HCT116 (cell line): Measurements from ENCODE around the gene LBR. TPM values are rescaled to one million over a fixed set of nuclear protein-coding genes. Genes with fewer than 3 reads are reported as not detected.
"Not testable (repeated sequence)": the region's sequence is repeated elsewhere in the genome, so short reads cannot be mapped to it uniquely, and the experiment has no call there.

Source experiments
- ATAC-seq: fragments of 200-7000 bp; cut with Tn5 transposase; 2 replicates; pipeline ENCODE4 v1.9.1; 2020; ENCODE audit warnings: mild to moderate bottlenecking, moderate library complexity
- BruUV-seq: library from RNA; stranded (reverse); fragments of 400-500 nt; replicated peaks from 2 replicates; lab custom pipeline; 2021; lab: Mats Ljungman, UMichigan
- CTCF ChIA-PET: fragments of 300-600 bp; sonication (Branson Sonifier 250); formaldehyde crosslinking; loops from one replicate; lab custom pipeline; 2021; ENCODE audit warnings: antibody characterized with exemption; lab: Charles Lee
- POLR2A ChIA-PET: fragments of 300-600, 350-600 bp; sonication (Branson Sonifier 250); formaldehyde crosslinking; loops from one replicate; lab custom pipeline; 2021; ENCODE audit warnings: antibody characterized with exemption; lab: Charles Lee
- RAD21 ChIA-PET, 2 experiments: fragments of 300-600 bp; sonication (Branson Sonifier 250); formaldehyde crosslinking; loops; one replicate each; lab custom pipeline; 2023; ENCODE audit warnings: low total read pairs in 2 of 2; ENCODE audit not compliant: uncharacterized antibody in 2 of 2, unreplicated experiment in 2 of 2, low non-redundant PET in 1 of 2; lab: Charles Lee
- DNase-seq: peaks from one replicate; pipeline ENCODE4 v3.0.0-alpha.2; 2010; ENCODE audit warnings: low read depth, low spot score
- H2AFZ ChIP-seq: fragments of 200-600 bp; shearing (Covaris generic), sonication (generic); 2 replicates; pipeline ENCODE4 v1.6.1; 2017; ENCODE audit warnings: low read depth, mixed run types, mixed read lengths, antibody characterized with exemption, low read length; ENCODE audit not compliant: poor library complexity, severe bottlenecking
- H3K27ac ChIP-seq: 2 replicates; pipeline ENCODE4 v1.5.1; 2012; ENCODE audit warnings: low read depth, low read length
- H3K27me3 ChIP-seq: fragments of 200-600 bp; sonication (generic); 2 replicates; pipeline ENCODE4 v1.6.1; 2016; ENCODE audit warnings: mixed run types, low read length, mixed read lengths; ENCODE audit not compliant: insufficient read depth
- H3K36me3 ChIP-seq, 2 experiments: fragments of 200-500 bp in 1 of 2; fragments of 200-600 bp in 1 of 2; sonication (Bioruptor generic) in 1 of 2; sonication (generic) in 1 of 2; 2 replicates each; pipeline versions ENCODE4 v1.5.1 to v1.6.1; 2014 to 2016; ENCODE audit warnings: low read length in 2 of 2, inconsistent platforms in 1 of 2, mixed read lengths in 1 of 2, mixed run types in 1 of 2; ENCODE audit not compliant: insufficient read depth in 2 of 2, control insufficient read depth in 1 of 2
- H3K4me1 ChIP-seq, 2 experiments: fragments of 200-600 bp in 1 of 2; sonication (generic) in 1 of 2; 2 replicates each; pipeline versions ENCODE4 v1.5.1 to v1.6.1; 2012 to 2017; ENCODE audit warnings: low read length in 2 of 2, inconsistent platforms in 1 of 2, mild to moderate bottlenecking in 1 of 2, mixed read lengths in 1 of 2, mixed run types in 1 of 2, moderate library complexity in 1 of 2; ENCODE audit not compliant: insufficient read depth in 2 of 2, control insufficient read depth in 1 of 2
- H3K4me2 ChIP-seq: fragments of 200-600 bp; sonication (generic); 2 replicates; pipeline ENCODE4 v1.6.1; 2017; ENCODE audit warnings: mixed run types, low read length, mixed read lengths
- H3K4me3 ChIP-seq, 2 experiments: fragments of 200-600 bp in 1 of 2; sonication (generic) in 1 of 2; replicated peaks in 1 of 2; 2 replicates each; pipeline ENCODE4 v1.5.1; 2011 to 2016; ENCODE audit warnings: low read length in 2 of 2, control low read depth in 1 of 2, low read depth in 1 of 2, mild to moderate bottlenecking in 1 of 2, mixed read lengths in 1 of 2, mixed run types in 1 of 2
- H3K79me2 ChIP-seq: fragments of 200-600 bp; sonication (generic); 2 replicates; pipeline ENCODE4 v1.6.1; 2017; ENCODE audit warnings: mild to moderate bottlenecking, mixed run types, low read length, moderate library complexity, mixed read lengths; ENCODE audit not compliant: insufficient read depth
- H3K9ac ChIP-seq: fragments of 200-600 bp; sonication (generic); 2 replicates; pipeline ENCODE4 v1.6.1; 2016; ENCODE audit warnings: low read length, mixed read lengths
- H3K9me2 ChIP-seq: fragments of 200-600 bp; sonication (generic), shearing (Covaris generic); 2 replicates; pipeline ENCODE4 v1.6.1; 2017; ENCODE audit warnings: mixed run types, mild to moderate bottlenecking, moderate library complexity; ENCODE audit not compliant: insufficient read depth
- H3K9me3 ChIP-seq, 2 experiments: fragments of 200-500 bp in 1 of 2; fragments of 200-600 bp in 1 of 2; sonication (Bioruptor generic) in 1 of 2; sonication (generic) in 1 of 2; 2 replicates each; pipeline ENCODE4 v1.6.1; 2014 to 2017; ENCODE audit warnings: low read length in 2 of 2, mixed read lengths in 2 of 2, inconsistent platforms in 1 of 2, low read depth in 1 of 2, mild to moderate bottlenecking in 1 of 2, mixed run types in 1 of 2, moderate library complexity in 1 of 2; ENCODE audit not compliant: control insufficient read depth in 1 of 2, insufficient read depth in 1 of 2
- H4K20me1 ChIP-seq: fragments of 200-600 bp; sonication (generic), shearing (Covaris generic); 2 replicates; pipeline ENCODE4 v1.6.1; 2017; ENCODE audit warnings: mixed run types, mild to moderate bottlenecking, moderate library complexity; ENCODE audit not compliant: insufficient read depth
- EGR1 ChIP-seq: IDR thresholded peaks from 2 replicates; pipeline ENCODE4 v1.6.1; 2012; ENCODE audit warnings: low read depth
- ELF1 ChIP-seq: IDR thresholded peaks from 2 replicates; pipeline ENCODE4 v1.6.1; 2012; ENCODE audit warnings: low read depth, borderline replicate concordance
- FOSL1 ChIP-seq: IDR thresholded peaks from 2 replicates; pipeline ENCODE4 v1.6.1; 2012; ENCODE audit warnings: low read depth
- POLR2A ChIP-seq: IDR thresholded peaks from 2 replicates; pipeline ENCODE4 v1.7.0; 2011; ENCODE audit warnings: borderline replicate concordance; ENCODE audit not compliant: insufficient read depth, insufficient read length; ENCODE audit errors: extremely low read depth
- RAD21 ChIP-seq: IDR thresholded peaks from 2 replicates; pipeline ENCODE4 v1.6.1; 2012; ENCODE audit warnings: low read depth, mild to moderate bottlenecking
- SP1 ChIP-seq: IDR thresholded peaks from 2 replicates; pipeline ENCODE4 v1.6.1; 2012; ENCODE audit warnings: low read depth
- ZNF274 ChIP-seq: fragments of 200-500 bp; sonication (Bioruptor generic); IDR thresholded peaks from 2 replicates; pipeline ENCODE4 v1.6.1; 2014; ENCODE audit warnings: mild to moderate bottlenecking, low read depth, low read length, inconsistent platforms
- intact Hi-C: fragments of 100-400 bp; cut with micrococcal nuclease; formaldehyde crosslinking; loops from 2 replicates; pipeline ENCODE4 v1.10.0; 2022
- total RNA-seq: library from RNA; stranded (reverse); gene quantifications from one replicate; pipeline ENCODE4 v1.2.1, GENCODE V29; 2021; ENCODE audit not compliant: unreplicated experiment
- TF ChIP-seq, protein P1 (sequence below): IDR thresholded peaks from 2 replicates; pipeline ENCODE4 v1.6.1; 2011; ENCODE audit warnings: mild to moderate bottlenecking, low read length, moderate library complexity; ENCODE audit not compliant: insufficient replicate concordance; ENCODE audit errors: extremely low read depth

The LBR gene
- total RNA-seq, 1 experiment from 2014 or later: 97.4 TPM

DNA sequence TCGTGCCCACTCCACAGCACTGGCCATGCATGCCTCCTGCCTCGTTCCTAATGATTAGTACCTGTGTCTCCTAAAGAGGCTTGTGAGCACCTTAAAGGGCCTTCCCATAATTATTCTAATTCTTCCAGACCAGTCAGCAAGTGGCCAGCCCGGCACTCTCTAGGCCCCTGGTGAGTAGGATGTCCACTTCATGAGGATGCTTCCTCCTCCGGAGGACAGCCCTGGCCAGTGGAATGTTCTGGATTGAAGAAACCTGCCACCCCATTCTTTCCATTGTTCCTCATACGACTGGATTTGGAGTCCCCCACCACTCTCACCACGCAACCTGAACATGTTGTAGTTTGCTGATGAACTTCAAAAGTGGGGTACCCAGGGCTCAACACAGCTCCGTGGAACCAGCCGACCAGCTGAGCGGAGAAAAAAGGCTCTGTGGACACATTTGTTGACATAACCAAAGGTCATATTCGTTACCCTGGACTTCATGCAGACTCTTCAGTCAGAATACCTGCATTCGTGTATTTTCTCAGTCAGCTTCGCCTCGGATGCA lies 46.7 kb upstream of the LBR start:
- peak overlapping the region; percentile 63 for H2AFZ ChIP-seq
- ChIA-PET CTCF (interaction anchor here (0.6 to 1.9 kb wide), 26 partner anchors 9 to 590 kb away, joined by 3 to 9 read pairs (median 5); partner anchors contain the start of genes EPHX1, SRP9 and TMEM63A), POLR2A (interaction anchor here (0.7 kb wide), 1 partner anchor 303 kb away, joined by 3 read pairs; the partner anchor contains the start of gene SRP9), RAD21 (interaction anchor here (0.8 to 1.2 kb wide), 6 partner anchors 13 to 500 kb away, joined by 3 to 4 read pairs (median 4); partner anchors contain the start of gene SRP9 (in 1 of the 2))
- H3K79me2 ChIP-seq: no peaks in the 10 kb centered on the region
- ATAC-seq: 0 out of 2 replicates have a peak, but pooled peaks have one; percentile 1
- no peaks in the 10 kb centered on the region for H3K36me3 ChIP-seq
- TF ChIP-seq EGR1: no peak
- TF ChIP-seq, protein P1, sequence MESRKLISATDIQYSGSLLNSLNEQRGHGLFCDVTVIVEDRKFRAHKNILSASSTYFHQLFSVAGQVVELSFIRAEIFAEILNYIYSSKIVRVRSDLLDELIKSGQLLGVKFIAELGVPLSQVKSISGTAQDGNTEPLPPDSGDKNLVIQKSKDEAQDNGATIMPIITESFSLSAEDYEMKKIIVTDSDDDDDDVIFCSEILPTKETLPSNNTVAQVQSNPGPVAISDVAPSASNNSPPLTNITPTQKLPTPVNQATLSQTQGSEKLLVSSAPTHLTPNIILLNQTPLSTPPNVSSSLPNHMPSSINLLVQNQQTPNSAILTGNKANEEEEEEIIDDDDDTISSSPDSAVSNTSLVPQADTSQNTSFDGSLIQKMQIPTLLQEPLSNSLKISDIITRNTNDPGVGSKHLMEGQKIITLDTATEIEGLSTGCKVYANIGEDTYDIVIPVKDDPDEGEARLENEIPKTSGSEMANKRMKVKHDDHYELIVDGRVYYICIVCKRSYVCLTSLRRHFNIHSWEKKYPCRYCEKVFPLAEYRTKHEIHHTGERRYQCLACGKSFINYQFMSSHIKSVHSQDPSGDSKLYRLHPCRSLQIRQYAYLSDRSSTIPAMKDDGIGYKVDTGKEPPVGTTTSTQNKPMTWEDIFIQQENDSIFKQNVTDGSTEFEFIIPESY: no peak
- no peak for TF ChIP-seq POLR2A
- TF ChIP-seq SP1: no peak
- TF ChIP-seq FOSL1: no peak
- no peak for TF ChIP-seq ELF1
- TF ChIP-seq RAD21: no peak
- TF ChIP-seq ZNF274: no peak
- no peaks in the 10 kb centered on the region for H3K9me3 ChIP-seq
- no peak for DNase-seq
- H3K27me3 ChIP-seq: no peaks in the 10 kb centered on the region
- peaks cover 3 to 10% of the 10 kb centered on the region in 2 experiments; a peak in 3 of 4 replicates for H3K4me1 ChIP-seq
- no peak overlapping the region for H3K4me3 ChIP-seq
- H3K9me2 ChIP-seq: no peaks in the 10 kb centered on the region
- no TSS peak for BruUV-seq
- no peak overlapping the region for H3K9ac ChIP-seq
- peak overlapping the region; percentile 23 for H3K4me2 ChIP-seq
- intact Hi-C loops: loop anchor here (10.0 kb wide), 1 partner anchor 590 kb away; the partner anchor contains the start of gene H3-3A
- no peak overlapping the region for H3K27ac ChIP-seq
- H4K20me1 ChIP-seq: no peaks in the 10 kb centered on the region

DNA sequence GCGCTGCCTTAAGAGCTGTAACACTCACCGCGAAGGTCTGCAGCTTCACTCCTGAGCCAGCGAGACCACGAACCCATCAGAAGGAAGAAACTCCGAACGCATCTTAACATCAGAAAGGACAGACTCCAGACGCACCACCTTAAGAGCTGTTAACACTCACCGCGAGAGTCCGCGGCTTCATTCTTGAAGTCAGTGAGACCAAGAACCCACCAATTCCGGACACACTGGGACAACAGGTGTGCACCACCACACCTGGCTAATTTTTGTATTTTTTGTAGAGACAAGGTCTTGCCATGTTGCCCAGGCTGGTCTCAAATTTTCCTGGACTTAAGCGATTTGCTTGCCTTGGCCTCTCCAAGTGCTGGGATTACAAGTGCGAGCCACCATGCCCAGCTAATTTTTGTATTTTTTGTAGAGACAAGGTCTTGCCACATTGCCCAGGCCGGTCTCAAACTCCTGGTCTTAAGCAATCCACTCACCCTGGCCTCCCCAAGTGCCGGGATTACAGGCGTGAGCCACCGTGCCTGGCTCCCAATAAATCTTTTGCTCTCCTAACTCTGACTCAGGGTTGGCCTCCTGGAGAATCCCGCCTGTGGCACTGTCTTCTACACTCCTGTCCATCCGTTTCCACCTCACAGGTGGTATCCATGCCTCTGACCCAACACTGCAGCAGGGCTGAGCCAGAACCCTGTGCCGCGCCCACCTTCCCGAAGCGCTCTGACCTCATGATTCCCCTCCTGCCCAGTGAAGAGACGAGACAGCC lies 46.0 kb upstream of the LBR start:
- ATAC-seq, DNase-seq, H3K4me2 ChIP-seq, H3K36me3 ChIP-seq, BruUV-seq, H3K27ac ChIP-seq, H3K9ac ChIP-seq, H4K20me1 ChIP-seq, H3K79me2 ChIP-seq, H2AFZ ChIP-seq, H3K9me3 ChIP-seq, H3K9me2 ChIP-seq, H3K4me3 ChIP-seq, H3K27me3 ChIP-seq: not testable (repeated sequence)
- ChIA-PET RAD21 (interaction anchor here (0.8 to 1.2 kb wide), 4 partner anchors 12 to 501 kb away, joined by 3 to 4 read pairs (median 4); no protein-coding TSS in a partner anchor), POLR2A (interaction anchor here (0.7 kb wide), 1 partner anchor 304 kb away, joined by 3 read pairs; the partner anchor contains the start of gene SRP9), CTCF (interaction anchor here (0.7 to 1.9 kb wide), 10 partner anchors 8 to 591 kb away, joined by 3 to 8 read pairs (median 6); partner anchors contain the start of gene EPHX1)
- intact Hi-C loops: loop anchor here (10.0 kb wide), 1 partner anchor 591 kb away; the partner anchor contains the start of gene H3-3A
- peaks cover 3 to 10% of the 10 kb centered on the region in 2 experiments; a peak in 3 of 4 replicates for H3K4me1 ChIP-seq

GRCh38 chr1:225473266-225473665 lies 45.4 kb upstream of the LBR start:
- CTCF ChIA-PET: not testable (repeated sequence)
- intact Hi-C loops: loop anchor here (10.0 kb wide), 1 partner anchor 592 kb away; the partner anchor contains the start of gene H3-3A

More at GRCh38 chr1:225473266-225473665, 45.4 kb upstream of the LBR start:
- H3K79me2 ChIP-seq, RAD21 ChIA-PET, H3K9me2 ChIP-seq, H3K4me2 ChIP-seq, ATAC-seq, H3K4me3 ChIP-seq, DNase-seq, BruUV-seq, H3K9me3 ChIP-seq, H4K20me1 ChIP-seq, H3K27ac ChIP-seq, H3K9ac ChIP-seq, H2AFZ ChIP-seq, H3K36me3 ChIP-seq, H3K27me3 ChIP-seq: not testable (repeated sequence)
- POLR2A ChIA-PET: interaction anchor here (0.6 kb wide), 1 partner anchor 1984 kb away, joined by 3 read pairs; no protein-coding TSS in a partner anchor
- peaks cover 3 to 10% of the 10 kb centered on the region in 2 experiments; a peak in 3 of 4 replicates for H3K4me1 ChIP-seq
